ENCODE measurements around the gene ADPRHL1.

ADPRHL1 gene

GRCh38 chr13:113353254-113353653, 100.0 kb downstream of the ADPRHL1 start:
- H3K36me3 ChIP-seq (ENCODE audit: control insufficient read depth, insufficient read depth, low read length): peaks cover 64% of the 10 kb centered on the region
- no peaks in the 10 kb centered on the region for H3K9me3 ChIP-seq (ENCODE audit: control insufficient read depth, insufficient read depth, low read length)
- H3K9ac ChIP-seq (ENCODE audit: low read depth, low read length): no peak overlapping the region
- no peaks in the 10 kb centered on the region for H3K4me1 ChIP-seq (ENCODE audit: control insufficient read depth, insufficient read depth, low read length)
- H3K27me3 ChIP-seq (ENCODE audit: control insufficient read depth, insufficient read depth, low read length): no peaks in the 10 kb centered on the region
- H3K4me3 ChIP-seq (ENCODE audit: low read depth, low read length): no peak overlapping the region
- no peak overlapping the region for H3K27ac ChIP-seq (ENCODE audit: low read depth, low read length)

- no peaks in the 10 kb centered on the region for H3K4me1 ChIP-seq (ENCODE audit: control insufficient read depth, insufficient read depth, low read length)
- H3K27me3 ChIP-seq (ENCODE audit: control insufficient read depth, insufficient read depth, low read length): no peaks in the 10 kb centered on the region
- no peak overlapping the region for H3K9ac ChIP-seq (ENCODE audit: low read depth, low read length)
- no peak overlapping the region for H3K4me3 ChIP-seq (ENCODE audit: low read depth, low read length)
- no peak overlapping the region for H3K27ac ChIP-seq (ENCODE audit: low read depth, low read length)
- peaks cover 68% of the 10 kb centered on the region for H3K36me3 ChIP-seq (ENCODE audit: control insufficient read depth, insufficient read depth, low read length)
- H3K9me3 ChIP-seq (ENCODE audit: control insufficient read depth, insufficient read depth, low read length): no peaks in the 10 kb centered on the region
Measured at GRCh38 chr13:113351514-113352026, 101.7 kb downstream of the ADPRHL1 start.

GRCh38 chr13:113350938-113351335, 102.4 kb downstream of the ADPRHL1 start:
- Histone ChIP-seq H3K36me3 (ENCODE audit: control insufficient read depth, insufficient read depth, low read length) (peaks cover 68% of the 10 kb centered on the region), H3K27me3 (ENCODE audit: control insufficient read depth, insufficient read depth, low read length) (no peaks in the 10 kb centered on the region), H3K27ac (ENCODE audit: low read depth, low read length) (no peak overlapping the region), H3K4me1 (ENCODE audit: control insufficient read depth, insufficient read depth, low read length) (no peaks in the 10 kb centered on the region), H3K4me3 (ENCODE audit: low read depth, low read length) (no peak overlapping the region), H3K9ac (ENCODE audit: low read depth, low read length) (no peak overlapping the region), H3K9me3 (ENCODE audit: control insufficient read depth, insufficient read depth, low read length) (no peaks in the 10 kb centered on the region)

- H3K4me3 ChIP-seq (ENCODE audit: low read depth, low read length): no peak overlapping the region
- H3K9me3 ChIP-seq (ENCODE audit: control insufficient read depth, insufficient read depth, low read length): no peaks in the 10 kb centered on the region
- no peaks in the 10 kb centered on the region for H3K4me1 ChIP-seq (ENCODE audit: control insufficient read depth, insufficient read depth, low read length)
- H3K36me3 ChIP-seq (ENCODE audit: control insufficient read depth, insufficient read depth, low read length): peaks cover 69% of the 10 kb centered on the region
- no peak overlapping the region for H3K9ac ChIP-seq (ENCODE audit: low read depth, low read length)
- no peaks in the 10 kb centered on the region for H3K27me3 ChIP-seq (ENCODE audit: control insufficient read depth, insufficient read depth, low read length)
- H3K27ac ChIP-seq (ENCODE audit: low read depth, low read length): no peak overlapping the region
Measured at GRCh38 chr13:113350065-113350937, 103.0 kb downstream of the ADPRHL1 start.

All from HUES48 (cell line).